DMS153 (cell line): ENCODE measurements around the gene AFP.

Source experiments
- DNase-seq: peaks from one replicate; lab custom pipeline; 2025; lab: John Stamatoyannopoulos, UW

Gene AFP

DNA sequence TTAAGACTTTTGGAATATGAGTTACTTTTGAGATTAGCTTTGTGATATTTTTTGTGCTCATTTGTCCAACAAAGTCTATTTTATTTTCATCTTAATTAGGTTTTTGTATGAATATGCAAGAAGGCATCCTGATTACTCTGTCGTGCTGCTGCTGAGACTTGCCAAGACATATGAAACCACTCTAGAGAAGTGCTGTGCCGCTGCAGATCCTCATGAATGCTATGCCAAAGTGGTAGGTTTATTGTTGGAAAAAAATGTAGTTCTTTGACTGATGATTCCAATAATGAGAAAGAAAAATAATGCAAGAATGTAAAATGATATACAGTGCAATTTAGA is 21.1 kb upstream of the AFP start:
- DNase-seq = no peak

DNA sequence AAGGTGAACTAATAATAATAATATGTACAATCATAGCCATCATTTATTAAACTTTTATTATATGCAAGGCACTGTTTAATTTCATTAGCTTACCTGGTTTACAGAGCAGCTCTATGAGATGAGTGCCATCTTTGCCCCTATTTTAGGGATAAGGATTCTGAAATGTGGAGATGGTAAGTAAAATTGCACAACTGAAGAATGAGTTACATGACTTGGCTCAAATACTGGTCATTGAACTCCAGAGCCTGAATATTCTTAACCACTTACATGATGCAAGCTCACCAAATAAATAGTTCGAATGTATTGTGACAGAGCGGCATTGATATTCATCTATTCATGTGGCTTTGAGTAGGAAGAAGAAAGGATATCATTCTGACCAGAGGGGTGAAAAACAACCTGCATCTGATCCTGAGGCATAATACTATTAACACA is 20.2 kb upstream of the AFP start:
- DNase-seq = no peak

DNA sequence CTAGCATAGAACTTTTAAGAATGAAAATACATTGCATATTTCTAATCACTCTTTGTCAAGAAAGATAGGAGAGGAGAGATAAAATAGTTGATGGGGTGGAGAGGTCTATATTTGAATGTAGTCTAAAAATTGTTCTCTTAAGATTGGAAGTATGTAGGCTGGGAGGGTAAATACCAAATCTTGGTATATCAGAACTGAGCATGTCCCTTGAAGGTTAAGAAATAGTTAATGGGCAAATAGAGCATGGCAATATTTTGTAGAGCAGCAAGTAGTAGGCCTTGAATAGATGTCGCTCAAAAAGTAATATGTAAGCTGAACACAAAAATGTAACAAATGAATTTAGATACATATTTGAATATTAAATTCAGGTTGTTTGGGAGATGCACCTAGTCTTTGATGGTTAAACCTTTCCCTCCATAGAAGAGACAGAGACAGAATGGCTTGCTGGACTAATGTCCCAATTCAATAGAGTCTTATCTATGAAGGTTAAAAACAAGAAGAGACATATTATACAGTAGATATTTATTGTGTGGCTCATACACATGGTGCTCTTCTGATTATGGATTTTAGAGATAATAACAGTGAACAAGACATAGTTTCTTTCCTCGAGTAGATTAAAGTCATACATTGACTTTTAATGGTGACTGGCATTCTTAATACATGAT is 19.5 kb upstream of the AFP start:
- DNase-seq = no peak

DNA sequence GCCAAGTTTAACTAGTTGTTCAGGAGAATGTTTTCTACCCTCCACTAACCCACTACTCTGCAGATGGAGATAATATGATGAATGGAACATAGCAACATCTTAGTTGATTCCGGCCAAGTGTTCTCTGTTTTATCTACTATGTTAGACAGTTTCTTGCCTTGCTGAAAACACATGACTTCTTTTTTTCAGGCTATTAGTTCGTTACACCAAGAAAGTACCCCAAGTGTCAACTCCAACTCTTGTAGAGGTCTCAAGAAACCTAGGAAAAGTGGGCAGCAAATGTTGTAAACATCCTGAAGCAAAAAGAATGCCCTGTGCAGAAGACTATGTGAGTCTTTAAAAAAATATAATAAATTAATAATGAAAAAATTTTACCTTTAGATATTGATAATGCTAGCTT is 18.7 kb upstream of the AFP start:
- DNase-seq = no peak

DNA sequence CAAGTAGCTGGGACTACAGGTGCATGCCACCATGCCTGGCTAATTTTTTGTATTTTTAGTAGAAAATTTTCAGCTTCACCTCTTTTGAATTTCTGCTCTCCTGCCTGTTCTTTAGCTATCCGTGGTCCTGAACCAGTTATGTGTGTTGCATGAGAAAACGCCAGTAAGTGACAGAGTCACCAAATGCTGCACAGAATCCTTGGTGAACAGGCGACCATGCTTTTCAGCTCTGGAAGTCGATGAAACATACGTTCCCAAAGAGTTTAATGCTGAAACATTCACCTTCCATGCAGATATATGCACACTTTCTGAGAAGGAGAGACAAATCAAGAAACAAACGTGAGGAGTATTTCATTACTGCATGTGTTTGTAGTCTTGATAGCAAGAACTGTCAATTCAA is 18.0 kb upstream of the AFP start:
- DNase-seq = no peak

DNA sequence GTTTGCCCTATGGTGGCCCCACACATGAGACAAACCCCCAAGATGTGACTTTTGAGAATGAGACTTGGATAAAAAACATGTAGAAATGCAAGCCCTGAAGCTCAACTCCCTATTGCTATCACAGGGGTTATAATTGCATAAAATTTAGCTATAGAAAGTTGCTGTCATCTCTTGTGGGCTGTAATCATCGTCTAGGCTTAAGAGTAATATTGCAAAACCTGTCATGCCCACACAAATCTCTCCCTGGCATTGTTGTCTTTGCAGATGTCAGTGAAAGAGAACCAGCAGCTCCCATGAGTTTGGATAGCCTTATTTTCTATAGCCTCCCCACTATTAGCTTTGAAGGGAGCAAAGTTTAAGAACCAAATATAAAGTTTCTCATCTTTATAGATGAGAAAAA is 17.3 kb upstream of the AFP start:
- DNase-seq = no peak

DNA sequence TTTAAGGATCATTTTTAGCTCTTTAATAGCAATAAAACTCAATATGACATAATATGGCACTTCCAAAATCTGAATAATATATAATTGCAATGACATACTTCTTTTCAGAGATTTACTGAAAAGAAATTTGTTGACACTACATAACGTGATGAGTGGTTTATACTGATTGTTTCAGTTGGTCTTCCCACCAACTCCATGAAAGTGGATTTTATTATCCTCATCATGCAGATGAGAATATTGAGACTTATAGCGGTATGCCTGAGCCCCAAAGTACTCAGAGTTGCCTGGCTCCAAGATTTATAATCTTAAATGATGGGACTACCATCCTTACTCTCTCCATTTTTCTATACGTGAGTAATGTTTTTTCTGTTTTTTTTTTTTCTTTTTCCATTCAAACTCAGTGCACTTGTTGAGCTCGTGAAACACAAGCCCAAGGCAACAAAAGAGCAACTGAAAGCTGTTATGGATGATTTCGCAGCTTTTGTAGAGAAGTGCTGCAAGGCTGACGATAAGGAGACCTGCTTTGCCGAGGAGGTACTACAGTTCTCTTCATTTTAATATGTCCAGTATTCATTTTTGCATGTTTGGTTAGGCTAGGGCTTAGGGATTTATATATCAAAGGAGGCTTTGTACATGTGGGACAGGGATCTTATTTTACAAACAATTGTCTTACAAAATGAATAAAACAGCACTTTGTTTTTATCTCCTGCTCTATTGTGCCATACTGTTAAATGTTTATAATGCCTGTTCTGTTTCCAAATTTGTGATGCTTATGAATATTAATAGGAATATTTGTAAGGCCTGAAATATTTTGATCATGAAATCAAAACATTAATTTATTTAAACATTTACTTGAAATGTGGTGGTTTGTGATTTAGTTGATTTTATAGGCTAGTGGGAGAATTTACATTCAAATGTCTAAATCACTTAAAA is 16.6 kb upstream of the AFP start:
- no peak for DNase-seq

DNA sequence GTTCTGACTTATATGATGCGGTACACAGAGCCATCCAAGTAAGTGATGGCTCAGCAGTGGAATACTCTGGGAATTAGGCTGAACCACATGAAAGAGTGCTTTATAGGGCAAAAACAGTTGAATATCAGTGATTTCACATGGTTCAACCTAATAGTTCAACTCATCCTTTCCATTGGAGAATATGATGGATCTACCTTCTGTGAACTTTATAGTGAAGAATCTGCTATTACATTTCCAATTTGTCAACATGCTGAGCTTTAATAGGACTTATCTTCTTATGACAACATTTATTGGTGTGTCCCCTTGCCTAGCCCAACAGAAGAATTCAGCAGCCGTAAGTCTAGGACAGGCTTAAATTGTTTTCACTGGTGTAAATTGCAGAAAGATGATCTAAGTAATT is 15.4 kb upstream of the AFP start:
- no peak for DNase-seq

DNA sequence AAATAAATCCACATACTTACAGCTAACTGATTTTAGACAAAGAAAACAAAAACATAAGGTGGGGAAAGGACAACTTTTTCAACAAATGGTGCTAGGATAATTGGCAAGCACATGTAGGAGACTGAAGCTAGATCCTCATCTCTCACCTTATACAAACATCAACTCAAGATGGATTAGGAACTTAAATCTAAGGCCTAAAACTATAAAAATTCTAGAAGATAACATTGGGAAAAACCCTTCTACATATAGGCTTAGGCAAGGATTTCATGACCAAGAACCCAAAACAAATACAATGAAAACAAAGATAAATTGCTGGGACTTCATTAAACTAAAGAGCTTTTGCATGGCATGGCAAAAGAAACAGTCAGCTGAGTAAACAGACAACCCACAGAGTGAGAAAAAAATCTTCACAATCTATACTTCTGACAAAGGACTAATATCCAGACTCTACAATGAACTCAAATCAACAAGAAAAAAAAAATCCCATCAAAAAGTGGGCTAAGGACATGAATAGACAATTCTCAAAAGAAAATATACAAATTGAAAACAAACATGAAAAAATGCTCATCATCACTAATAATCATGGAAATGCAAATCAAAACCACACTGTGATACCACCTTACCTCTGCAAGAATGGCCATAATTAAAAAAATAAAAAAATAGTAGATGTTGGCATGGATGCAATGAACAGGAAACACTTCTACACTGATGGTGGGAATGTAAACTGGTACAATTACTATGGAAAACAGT is 14.1 kb upstream of the AFP start:
- no peak for DNase-seq

DNA sequence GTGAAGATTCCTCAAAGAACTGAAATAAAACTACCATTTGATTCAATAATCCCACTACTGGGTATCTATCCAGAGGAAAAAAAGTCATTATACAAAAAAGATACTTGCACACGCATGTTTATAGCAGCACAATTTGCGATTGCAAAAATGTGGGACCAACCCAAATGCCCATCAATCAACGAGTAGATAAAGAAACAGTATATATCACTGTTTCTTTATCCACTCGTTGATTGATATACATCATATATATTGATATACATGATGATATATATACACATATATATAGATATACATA is 13.6 kb upstream of the AFP start:
- DNase-seq = no peak

DNA sequence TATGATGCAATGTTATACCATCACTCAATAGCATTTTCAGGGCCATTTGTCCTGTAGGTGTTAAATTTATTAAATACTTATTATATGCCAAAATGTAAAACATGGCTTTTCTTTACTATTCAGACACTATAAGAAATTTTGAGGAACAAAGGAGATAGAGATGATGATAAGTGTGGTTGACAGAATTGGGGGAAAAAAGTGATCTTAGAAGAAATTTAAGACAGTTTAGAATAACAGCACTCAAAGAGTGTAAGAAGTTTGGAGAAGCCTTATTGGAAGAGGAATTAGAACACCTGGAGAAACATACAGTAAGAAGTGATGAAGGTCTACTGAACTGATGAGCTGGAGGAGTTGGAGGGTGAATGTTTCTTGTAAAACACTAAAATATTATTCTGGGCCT is 12.8 kb upstream of the AFP start:
- DNase-seq = no peak

DNA sequence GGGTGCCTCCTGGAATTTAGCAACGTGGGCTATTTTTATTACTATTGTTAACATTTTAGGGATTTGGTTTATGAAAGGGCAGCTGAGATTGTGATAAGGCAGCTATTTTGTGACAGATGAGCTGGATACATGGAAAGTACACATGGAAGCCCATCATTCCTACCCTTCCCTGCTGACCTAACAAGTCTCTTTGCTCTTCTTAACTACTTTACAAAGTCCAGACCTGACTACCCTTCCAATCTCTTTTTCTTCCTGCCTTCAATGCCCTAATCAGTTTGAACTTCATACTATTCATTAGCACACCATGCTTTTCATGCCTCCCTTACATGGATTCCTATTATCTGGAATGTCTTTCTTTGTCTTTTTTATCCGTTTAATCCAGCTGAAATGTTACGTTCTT is 9.4 kb upstream of the AFP start:
- DNase-seq = no peak

DNA sequence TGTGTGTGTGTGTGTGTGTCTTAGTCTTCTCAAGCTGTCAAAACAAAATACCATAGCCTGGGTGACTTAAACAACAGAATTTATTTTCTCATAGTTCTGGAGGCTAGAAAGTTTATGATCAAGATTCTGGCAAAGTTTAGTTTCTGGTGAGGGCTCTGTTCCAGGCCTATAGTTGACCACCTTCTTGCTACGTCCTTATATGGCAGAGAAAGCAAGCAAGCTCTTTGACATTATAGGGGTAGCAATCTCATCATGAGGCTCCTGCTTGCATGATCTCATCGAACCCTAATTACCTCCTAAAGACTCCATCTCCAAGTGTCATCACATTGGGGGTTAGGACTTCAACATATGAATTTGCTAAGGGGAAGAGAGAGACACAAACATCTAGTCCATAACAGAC is 6.9 kb upstream of the AFP start:
- DNase-seq = no peak

DNA sequence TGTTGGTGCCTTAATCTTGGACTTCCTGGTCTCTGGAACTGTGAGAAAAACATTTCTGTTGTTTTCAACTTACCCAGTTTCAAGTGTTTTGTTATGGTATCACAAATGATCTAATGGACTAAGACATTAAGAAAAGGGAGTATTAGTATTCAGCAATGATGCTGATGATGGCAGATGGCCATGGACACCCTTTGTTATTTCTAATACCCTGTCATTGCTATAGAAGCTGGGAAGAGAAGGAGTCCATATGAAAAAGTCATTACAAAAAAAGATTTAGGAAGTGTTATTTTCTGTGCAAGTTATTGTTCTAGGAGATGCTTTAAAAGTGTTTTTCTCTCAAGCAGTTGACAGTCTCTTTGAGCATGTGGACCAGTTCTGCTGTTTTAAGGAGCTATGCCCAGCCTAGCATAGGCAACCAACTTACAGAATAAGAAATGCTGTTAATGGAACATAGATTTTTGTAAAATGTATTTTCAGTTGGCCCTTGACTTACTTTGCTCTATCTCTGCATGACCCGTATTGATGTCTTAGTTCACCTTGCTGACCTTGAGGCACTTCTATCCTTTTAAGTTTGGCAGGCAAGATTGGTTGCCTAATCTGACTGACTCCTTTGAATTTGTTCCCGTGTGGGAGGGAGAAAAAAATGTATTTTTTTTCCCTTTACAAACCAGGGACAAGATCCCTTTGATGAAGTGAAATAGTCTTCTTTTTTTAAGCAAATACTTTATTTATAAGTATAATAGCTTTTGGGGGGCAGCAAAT is 6.0 kb upstream of the AFP start:
- no peak for DNase-seq

DNA sequence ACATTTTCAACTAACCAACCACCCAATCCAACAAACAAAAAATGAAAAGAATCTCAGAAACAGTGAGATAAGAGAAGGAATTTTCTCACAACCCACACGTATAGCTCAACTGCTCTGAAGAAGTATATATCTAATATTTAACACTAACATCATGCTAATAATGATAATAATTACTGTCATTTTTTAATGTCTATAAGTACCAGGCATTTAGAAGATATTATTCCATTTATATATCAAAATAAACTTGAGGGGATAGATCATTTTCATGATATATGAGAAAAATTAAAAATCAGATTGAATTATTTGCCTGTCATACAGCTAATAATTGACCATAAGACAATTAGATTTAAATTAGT is 4.2 kb upstream of the AFP start:
- DNase-seq = no peak

DNA sequence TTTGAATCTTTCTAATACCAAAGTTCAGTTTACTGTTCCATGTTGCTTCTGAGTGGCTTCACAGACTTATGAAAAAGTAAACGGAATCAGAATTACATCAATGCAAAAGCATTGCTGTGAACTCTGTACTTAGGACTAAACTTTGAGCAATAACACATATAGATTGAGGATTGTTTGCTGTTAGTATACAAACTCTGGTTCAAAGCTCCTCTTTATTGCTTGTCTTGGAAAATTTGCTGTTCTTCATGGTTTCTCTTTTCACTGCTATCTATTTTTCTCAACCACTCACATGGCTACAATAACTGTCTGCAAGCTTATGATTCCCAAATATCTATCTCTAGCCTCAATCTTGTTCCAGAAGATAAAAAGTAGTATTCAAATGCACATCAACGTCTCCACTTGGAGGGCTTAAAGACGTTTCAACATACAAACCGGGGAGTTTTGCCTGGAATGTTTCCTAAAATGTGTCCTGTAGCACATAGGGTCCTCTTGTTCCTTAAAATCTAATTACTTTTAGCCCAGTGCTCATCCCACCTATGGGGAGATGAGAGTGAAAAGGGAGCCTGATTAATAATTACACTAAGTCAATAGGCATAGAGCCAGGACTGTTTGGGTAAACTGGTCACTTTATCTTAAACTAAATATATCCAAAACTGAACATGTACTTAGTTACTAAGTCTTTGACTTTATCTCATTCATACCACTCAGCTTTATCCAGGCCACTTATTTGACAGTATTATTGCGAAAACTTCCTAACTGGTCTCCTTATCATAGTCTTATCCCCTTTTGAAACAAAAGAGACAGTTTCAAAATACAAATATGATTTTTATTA is 3.6 kb upstream of the AFP start:
- DNase-seq = no peak

DNA sequence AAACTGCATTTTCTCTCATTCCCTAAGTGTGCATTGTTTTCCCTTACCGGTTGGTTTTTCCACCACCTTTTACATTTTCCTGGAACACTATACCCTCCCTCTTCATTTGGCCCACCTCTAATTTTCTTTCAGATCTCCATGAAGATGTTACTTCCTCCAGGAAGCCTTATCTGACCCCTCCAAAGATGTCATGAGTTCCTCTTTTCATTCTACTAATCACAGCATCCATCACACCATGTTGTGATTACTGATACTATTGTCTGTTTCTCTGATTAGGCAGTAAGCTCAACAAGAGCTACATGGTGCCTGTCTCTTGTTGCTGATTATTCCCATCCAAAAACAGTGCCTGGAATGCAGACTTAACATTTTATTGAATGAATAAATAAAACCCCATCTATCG is 2.9 kb upstream of the AFP start:
- no peak for DNase-seq

DNA sequence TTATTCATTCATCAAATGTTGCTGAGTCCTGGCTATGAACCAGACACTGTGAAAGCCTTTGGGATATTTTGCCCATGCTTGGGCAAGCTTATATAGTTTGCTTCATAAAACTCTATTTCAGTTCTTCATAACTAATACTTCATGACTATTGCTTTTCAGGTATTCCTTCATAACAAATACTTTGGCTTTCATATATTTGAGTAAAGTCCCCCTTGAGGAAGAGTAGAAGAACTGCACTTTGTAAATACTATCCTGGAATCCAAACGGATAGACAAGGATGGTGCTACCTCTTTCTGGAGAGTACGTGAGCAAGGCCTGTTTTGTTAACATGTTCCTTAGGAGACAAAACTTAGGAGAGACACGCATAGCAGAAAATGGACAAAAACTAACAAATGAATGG is 1.7 kb upstream of the AFP start:
- no peak for DNase-seq

DNA sequence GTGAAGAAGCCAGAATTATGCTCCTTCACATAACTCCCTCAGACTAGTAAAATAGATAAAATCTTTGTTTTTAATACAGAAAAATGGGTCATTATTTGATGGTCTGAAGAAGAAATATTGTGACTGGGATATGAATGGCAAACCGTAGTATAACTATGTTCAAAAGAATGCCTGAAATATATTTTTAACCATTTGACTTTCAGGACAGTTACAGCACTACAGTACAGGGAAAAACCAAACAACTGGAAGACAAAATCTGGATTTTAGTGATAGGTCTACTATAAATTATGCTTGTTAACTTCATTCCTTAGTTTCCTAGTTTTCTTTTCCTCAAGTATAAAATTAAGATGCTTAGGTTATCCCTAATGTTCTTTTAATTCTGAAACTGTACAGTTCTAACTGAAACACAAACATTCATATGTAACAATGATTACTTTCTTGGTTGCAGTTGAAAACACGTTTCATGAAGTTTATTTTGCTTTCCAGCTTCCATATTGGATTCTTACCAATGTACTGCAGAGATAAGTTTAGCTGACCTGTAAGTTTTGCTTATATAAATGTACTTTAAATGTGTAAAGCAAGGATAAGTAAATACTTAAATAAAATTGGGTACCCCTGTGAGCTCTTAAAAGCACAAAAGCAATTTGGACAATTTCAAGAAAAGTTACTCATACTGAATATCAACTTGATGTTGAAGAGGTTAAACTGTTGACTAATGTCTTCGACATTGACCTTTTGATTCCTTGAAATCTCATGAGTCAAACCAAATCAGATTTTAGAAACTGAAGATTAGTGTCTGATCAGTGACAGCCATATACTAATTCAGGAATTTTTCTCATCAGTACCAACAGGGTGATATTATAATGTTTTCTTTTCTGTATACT is 895 bp downstream of the AFP start:
- DNase-seq = no peak

DNA sequence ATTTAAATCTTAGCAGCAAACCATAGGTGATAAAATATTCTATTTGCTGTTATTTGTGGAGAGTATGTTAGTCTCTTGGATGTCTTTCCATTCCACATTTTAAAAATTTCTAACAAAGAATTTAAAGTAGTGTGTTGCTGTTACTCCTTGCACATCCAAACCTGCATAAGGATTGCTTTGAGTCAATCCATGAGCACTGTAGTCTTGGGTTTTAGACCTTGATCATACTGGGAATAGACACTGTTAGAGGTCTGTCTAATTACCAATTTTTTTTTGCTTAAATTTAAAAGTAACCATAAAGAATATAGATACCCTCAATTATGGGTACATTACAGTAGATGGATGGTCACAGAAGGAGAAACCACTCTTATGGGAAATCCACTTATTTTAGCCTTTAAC is 1.5 kb downstream of the AFP start:
- no peak for DNase-seq

DNA sequence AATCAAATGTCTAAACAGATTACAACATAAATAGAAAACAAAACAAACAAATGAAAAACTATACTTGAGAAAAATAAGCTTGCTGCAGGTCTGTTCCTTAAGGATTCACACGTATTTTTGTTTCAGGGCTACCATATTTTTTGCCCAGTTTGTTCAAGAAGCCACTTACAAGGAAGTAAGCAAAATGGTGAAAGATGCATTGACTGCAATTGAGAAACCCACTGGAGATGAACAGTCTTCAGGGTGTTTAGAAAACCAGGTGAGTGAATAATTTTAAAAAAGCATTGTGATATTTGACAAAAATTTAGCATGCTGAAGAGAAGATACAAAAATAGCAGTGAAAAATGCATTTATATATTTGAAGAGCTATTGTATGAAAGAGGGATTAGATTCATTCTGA is 2.0 kb downstream of the AFP start:
- DNase-seq = no peak
